Smooth muscle cell (in vitro differentiated cells): ENCODE measurements around the gene NAP1L1. TPM values are rescaled to one million over a fixed set of nuclear protein-coding genes. Genes with fewer than 3 reads are reported as not detected.

ENCODE experiments used
- DNase-seq: peaks from one replicate; lab custom pipeline; 2025; ENCODE audit not compliant: unreplicated experiment; lab: John Stamatoyannopoulos, UW
- H2AFZ ChIP-seq: fragments of 200-600 bp; sonication (generic); 2 replicates; pipeline ENCODE4 v1.6.0; 2016; ENCODE audit warnings: antibody characterized with exemption, low read depth, mild to moderate bottlenecking
- H3F3A ChIP-seq: fragments of 200-600 bp; sonication (generic); 2 replicates; pipeline ENCODE4 v1.6.0; 2017; ENCODE audit warnings: antibody characterized with exemption, low read depth
- H3K27ac ChIP-seq: fragments of 200-600 bp; sonication (generic); 2 replicates; pipeline ENCODE4 v1.5.1; 2016; ENCODE audit warnings: low read depth, mild to moderate bottlenecking
- H3K27me3 ChIP-seq: fragments of 200-600 bp; sonication (generic); 2 replicates; pipeline ENCODE4 v1.6.1; 2016; ENCODE audit warnings: low read depth, mild to moderate bottlenecking
- H3K36me3 ChIP-seq: fragments of 200-600 bp; sonication (generic); 2 replicates; pipeline ENCODE4 v1.5.1; 2016; ENCODE audit warnings: low read depth
- H3K4me1 ChIP-seq: fragments of 200-600 bp; sonication (generic); 2 replicates; pipeline ENCODE4 v1.5.1; 2016; ENCODE audit warnings: low read depth
- H3K4me2 ChIP-seq: fragments of 200-600 bp; sonication (generic); 2 replicates; pipeline ENCODE4 v1.6.0; 2016; ENCODE audit warnings: mild to moderate bottlenecking
- H3K4me3 ChIP-seq: fragments of 200-600 bp; sonication (generic); 2 replicates; pipeline ENCODE4 v1.5.1; 2016; ENCODE audit warnings: mild to moderate bottlenecking
- H3K79me2 ChIP-seq: fragments of 200-600 bp; sonication (generic); 2 replicates; pipeline ENCODE4 v1.6.0; 2016; ENCODE audit warnings: low read depth, mild to moderate bottlenecking
- H3K9ac ChIP-seq: fragments of 200-600 bp; sonication (generic); 2 replicates; pipeline ENCODE4 v1.6.0; 2016; ENCODE audit warnings: low read depth
- H3K9me3 ChIP-seq: fragments of 200-600 bp; sonication (generic); replicated peaks from 2 replicates; pipeline ENCODE4 v1.5.1; 2016; ENCODE audit warnings: low read depth
- H4K20me1 ChIP-seq: fragments of 200-600 bp; sonication (generic); 2 replicates; pipeline ENCODE4 v1.6.0; 2016; ENCODE audit warnings: low read depth
- CTCF ChIP-seq: fragments of 200-600 bp; sonication (generic); IDR thresholded peaks from 2 replicates; pipeline ENCODE4 v1.5.1; 2017; ENCODE audit warnings: borderline replicate concordance, mild to moderate bottlenecking, antibody characterized with exemption; ENCODE audit not compliant: insufficient read depth, poor library complexity, severe bottlenecking
- WGBS: methylation state at CpG from one replicate; pipeline ENCODE4 v1.1.7; 2016; ENCODE audit warnings: low lambda C conversion rate; 5-methylcytosine and 5-hydroxymethylcytosine counted together
- polyA plus RNA-seq: library from polyadenylated mRNA; unstranded; fragments of >200 nt; fragmentation: Nextera tagmentation; extraction: Ambion mirVana; gene quantifications from 2 replicates; pipeline ENCODE4 v1.2.1, GENCODE V29; 2016
- total RNA-seq: library from RNA; depleted of rRNA; stranded (reverse); fragments of >200 nt; gene quantifications from 2 replicates; pipeline ENCODE4 v1.2.3, GENCODE V29; 2014

NAP1L1 gene
- total and polyA plus RNA-seq, 2 experiments from 2014 or later = 110 to 221 TPM

GRCh38 chr12:76060111-76060510, 24.4 kb downstream of the NAP1L1 start:
- Histone ChIP-seq H3K4me3 (no peak overlapping the region), H2AFZ (no peak overlapping the region), H3K79me2 (peaks cover 81% of the 10 kb centered on the region), H4K20me1 (peaks cover 80% of the 10 kb centered on the region), H3K27me3 (no peaks in the 10 kb centered on the region), H3F3A (no peaks in the 10 kb centered on the region), H3K4me1 (no peaks in the 10 kb centered on the region), H3K27ac (no peak overlapping the region), H3K36me3 (peaks cover 26% of the 10 kb centered on the region), H3K9ac (no peak overlapping the region), H3K9me3 (peaks cover 7% of the 10 kb centered on the region), H3K4me2 (no peak overlapping the region)
- 83% methylated on average over 2 of the region's 2 CpGs for WGBS
- TF ChIP-seq CTCF = no peak
- no peak for DNase-seq

- Histone ChIP-seq H3K36me3 (peaks cover 41% of the 10 kb centered on the region), H3K27me3 (no peaks in the 10 kb centered on the region), H4K20me1 (peaks cover 62% of the 10 kb centered on the region), H3K4me3 (no peak overlapping the region), H2AFZ (no peak overlapping the region), H3K79me2 (peaks cover 71% of the 10 kb centered on the region), H3K27ac (no peak overlapping the region), H3K9ac (no peak overlapping the region), H3K4me1 (no peaks in the 10 kb centered on the region), H3K4me2 (no peak overlapping the region), H3F3A (peaks cover 6% of the 10 kb centered on the region), H3K9me3 (no peaks in the 10 kb centered on the region)
- WGBS = 96% methylated on average over 7 of the region's 7 CpGs
- TF ChIP-seq CTCF = no peak
- no peak for DNase-seq
Measured at GRCh38 chr12:76057326-76057725, 27.2 kb downstream of the NAP1L1 start.

GRCh38 chr12:76055393-76055792, 29.1 kb downstream of the NAP1L1 start:
- WGBS = 62% methylated on average over 2 of the region's 2 CpGs
- H3K4me3 ChIP-seq = no peak overlapping the region
- no peaks in the 10 kb centered on the region for H3K9me3 ChIP-seq
- H2AFZ ChIP-seq = no peak overlapping the region
- H3K4me2 ChIP-seq = no peak overlapping the region
- H3F3A ChIP-seq = peaks cover 6% of the 10 kb centered on the region
- TF ChIP-seq CTCF = no peak
- H3K79me2 ChIP-seq = peaks cover 52% of the 10 kb centered on the region
- H3K4me1 ChIP-seq = no peaks in the 10 kb centered on the region
- no peaks in the 10 kb centered on the region for H3K27me3 ChIP-seq
- peaks cover 57% of the 10 kb centered on the region for H4K20me1 ChIP-seq
- H3K27ac ChIP-seq = no peak overlapping the region
- peaks cover 46% of the 10 kb centered on the region for H3K36me3 ChIP-seq
- no peak overlapping the region for H3K9ac ChIP-seq
- DNase-seq = no peak

GRCh38 chr12:76049575-76050251, 34.8 kb downstream of the NAP1L1 start:
- Histone ChIP-seq H3K9ac (no peak overlapping the region), H3K4me3 (no peak overlapping the region), H4K20me1 (peaks cover 23% of the 10 kb centered on the region), H3K36me3 (peaks cover 55% of the 10 kb centered on the region), H3K79me2 (peaks cover 14% of the 10 kb centered on the region), H3K9me3 (no peaks in the 10 kb centered on the region), H3K27me3 (no peaks in the 10 kb centered on the region), H3K4me1 (no peaks in the 10 kb centered on the region), H2AFZ (no peak overlapping the region), H3K4me2 (no peak overlapping the region), H3F3A (peaks cover 21% of the 10 kb centered on the region), H3K27ac (no peak overlapping the region)
- WGBS = over 99% methylated on average over 4 of the region's 4 CpGs
- no peak for DNase-seq
- TF ChIP-seq CTCF = no peak
